Natural killer cell (primary cell): ENCODE data around the gene TP53I13. TPM values are rescaled to one million over a fixed set of nuclear protein-coding genes. Genes with fewer than 3 reads are reported as not detected.

Experiments used
- ATAC-seq, 3 donors: fragments of 150-1000 bp in 2 of 3; fragments of 200-7000 bp in 1 of 3; cut with Tn5 transposase; 1 replicate in 1 of 3; 2 replicates in 2 of 3; pipeline ENCODE4 v1.10.0; 2021; ENCODE audit warnings: mild to moderate bottlenecking in 2 of 3, moderate library complexity in 2 of 3
- DNase-seq, 2 donors: peaks; one replicate each; pipeline versions ENCODE4 v3.0.0 to v3.0.0-alpha.2; 2013 to 2021; ENCODE audit warnings: mixed read lengths in 1 of 2
- H3K27ac ChIP-seq: one replicate; pipeline ENCODE4 v1.5.1; 2013; ENCODE audit warnings: mild to moderate bottlenecking, low read length
- H3K27me3 ChIP-seq: one replicate; pipeline ENCODE4 v1.6.1; 2013; ENCODE audit warnings: low read length; ENCODE audit not compliant: control insufficient read depth, insufficient read depth
- H3K36me3 ChIP-seq: one replicate; pipeline ENCODE4 v1.6.1; 2013; ENCODE audit warnings: low read length; ENCODE audit not compliant: control insufficient read depth, insufficient read depth
- H3K4me1 ChIP-seq: one replicate; pipeline ENCODE4 v1.6.1; 2013; ENCODE audit warnings: low read length; ENCODE audit not compliant: control insufficient read depth, insufficient read depth
- H3K4me3 ChIP-seq: one replicate; pipeline ENCODE4 v1.5.1; 2013; ENCODE audit warnings: low read length
- H3K9me3 ChIP-seq: one replicate; pipeline ENCODE4 v1.6.1; 2013; ENCODE audit warnings: low read length; ENCODE audit not compliant: control insufficient read depth, insufficient read depth
- H3K27ac Mint-ChIP-seq, 2 donors: one replicate each; pipeline ENCODE4 v1.8.0; 2022; ENCODE audit warnings: mild to moderate bottlenecking in 2 of 2, mixed read lengths in 2 of 2, moderate library complexity in 1 of 2
- H3K27me3 Mint-ChIP-seq, 2 donors: one replicate each; pipeline ENCODE4 v1.8.0; 2022; ENCODE audit warnings: low read depth in 2 of 2, mixed read lengths in 2 of 2
- H3K36me3 Mint-ChIP-seq: one replicate; pipeline ENCODE4 v1.8.0; 2022; ENCODE audit warnings: mixed read lengths
- H3K4me1 Mint-ChIP-seq, 2 donors: one replicate each; pipeline ENCODE4 v1.8.0; 2022; ENCODE audit warnings: mixed read lengths in 2 of 2
- H3K4me3 Mint-ChIP-seq: one replicate; pipeline ENCODE4 v1.8.0; 2022; ENCODE audit warnings: mild to moderate bottlenecking, moderate library complexity, mixed read lengths
- H3K9me3 Mint-ChIP-seq, 2 donors: one replicate each; pipeline ENCODE4 v1.8.0; 2022; ENCODE audit warnings: mixed read lengths in 2 of 2
- CTCF ChIP-seq: fragments of 200-600 bp; IDR thresholded peaks from one replicate; pipeline ENCODE4 v1.8.0; 2022; ENCODE audit warnings: antibody characterized with exemption
- WGBS: methylation state at CpG from one replicate; pipeline ENCODE4 v1.1.7; 2013; ENCODE audit warnings: missing lambda C conversion rate; ENCODE audit not compliant: insufficient coverage; 5-methylcytosine and 5-hydroxymethylcytosine counted together
- intact Hi-C: fragments of 100-400 bp; cut with micrococcal nuclease; formaldehyde crosslinking; loops from one replicate; pipeline ENCODE4 v1.14.2; 2022
- total RNA-seq, 4 donors: library from RNA; stranded (reverse); fragments of 120-200 nt in 1 of 4; gene quantifications; one replicate each; pipeline versions ENCODE4 v1.2.3 to v1.2.4, GENCODE V29; 2013 to 2022

TP53I13 gene
- total RNA-seq, 3 donors from 2014 or later (not counting 1 experiment from before 2014, with no cell fraction given) = 122 to 148 (median 148) TPM

GRCh38 chr17:29567554-29568330 lies 759 bp upstream of the TP53I13 start:
- Mint-ChIP-seq H3K4me1 (peaks cover 41 to 51% of the 10 kb centered on the region in 2 donors), H3K4me3 (peak overlapping the region; percentile 99), H3K27me3 (no peaks in the 10 kb centered on the region), H3K36me3 (no peaks in the 10 kb centered on the region), H3K27ac (peak overlapping the region; percentile 93 to 94), H3K9me3 (no peaks in the 10 kb centered on the region)
- intact Hi-C loops = loop anchor here (2.0 to 10.0 kb wide), 2 partner anchors 21 to 47 kb away; partner anchors contain the start of gene GIT1
- WGBS = under 1% methylated on average over 63 of the region's 63 CpGs
- H3K9me3 ChIP-seq = no peaks in the 10 kb centered on the region
- no peak for TF ChIP-seq CTCF
- peak; percentile 71 to 86 for DNase-seq
- peak overlapping the region; percentile 96 for H3K4me3 ChIP-seq
- H3K27me3 ChIP-seq = no peaks in the 10 kb centered on the region
- peaks cover 52% of the 10 kb centered on the region for H3K4me1 ChIP-seq
- peaks cover 2% of the 10 kb centered on the region for H3K36me3 ChIP-seq
- ATAC-seq = peak; percentile 59 to 76 (median 60)
- H3K27ac ChIP-seq = peak overlapping the region; percentile 83

- no peaks in the 10 kb centered on the region for H3K27me3 ChIP-seq
- 67% methylated on average over 12 of the region's 14 CpGs for WGBS
- Mint-ChIP-seq H3K27me3 (no peaks in the 10 kb centered on the region), H3K9me3 (no peaks in the 10 kb centered on the region), H3K4me1 (peaks cover 32 to 40% of the 10 kb centered on the region in 2 donors), H3K4me3 (peak overlapping the region; percentile 80), H3K27ac (peak overlapping the region; percentile 51 to 93), H3K36me3 (no peaks in the 10 kb centered on the region)
- peaks cover 41% of the 10 kb centered on the region for H3K4me1 ChIP-seq
- DNase-seq = no peak
- peak overlapping the region; percentile 75 for H3K27ac ChIP-seq
- H3K36me3 ChIP-seq = peaks cover 7% of the 10 kb centered on the region
- ATAC-seq = no peak
- peak overlapping the region; percentile 75 for H3K4me3 ChIP-seq
- intact Hi-C loops = loop anchor here (2.0 to 10.0 kb wide), 2 partner anchors 19 to 45 kb away; partner anchors contain the start of gene GIT1
- no peak for TF ChIP-seq CTCF
- no peaks in the 10 kb centered on the region for H3K9me3 ChIP-seq
Observed at GRCh38 chr17:29569245-29569950, 897 bp downstream of the TP53I13 start.

GRCh38 chr17:29570521-29570920 lies 2.0 kb downstream of the TP53I13 start:
- Mint-ChIP-seq H3K36me3 (no peaks in the 10 kb centered on the region), H3K27me3 (no peaks in the 10 kb centered on the region), H3K4me3 (peak overlapping the region; percentile 59), H3K27ac (peak overlapping the region in 1 of 2 donors; percentile 30), H3K4me1 (peaks cover 30 to 37% of the 10 kb centered on the region in 2 donors), H3K9me3 (no peaks in the 10 kb centered on the region)
- no peak for ATAC-seq
- Histone ChIP-seq H3K4me3 (no peak overlapping the region), H3K36me3 (peaks cover 16% of the 10 kb centered on the region), H3K4me1 (peaks cover 30% of the 10 kb centered on the region), H3K9me3 (no peaks in the 10 kb centered on the region), H3K27ac (no peak overlapping the region), H3K27me3 (no peaks in the 10 kb centered on the region)
- DNase-seq = peak in 1 of 2 donors; percentile 1
- intact Hi-C loops = no loop called here
- no peak for TF ChIP-seq CTCF
- 97% methylated on average over 7 of the region's 7 CpGs for WGBS
